IMR-90 (cell line): Measurements from ENCODE around the gene ARID4A. TPM values are rescaled to one million over a fixed set of nuclear protein-coding genes. Genes with fewer than 3 reads are reported as not detected.
"Not testable (repeated sequence)": the region's sequence is repeated elsewhere in the genome, so short reads cannot be mapped to it uniquely, and the experiment has no call there.

Experiments
- ATAC-seq: fragments of 200-7000 bp; cut with Tn5 transposase; 2 replicates; pipeline ENCODE4 v1.9.1; 2020; ENCODE audit warnings: low read depth, mild to moderate bottlenecking, moderate library complexity
- BruUV-seq: library from RNA; stranded (reverse); fragments of 400-500 nt; replicated peaks from 2 replicates; lab custom pipeline; 2021; lab: Mats Ljungman, UMichigan
- CTCF ChIA-PET: fragments of 300-600 bp; formaldehyde crosslinking; extraction: SDS; loops from one replicate; lab custom pipeline; 2021; ENCODE audit warnings: antibody characterized with exemption; lab: Yijun Ruan, JAX
- POLR2A ChIA-PET: fragments of 300-600 bp; sonication (Branson Sonifier 250); formaldehyde crosslinking; loops from one replicate; lab custom pipeline; 2022; ENCODE audit warnings: antibody characterized with exemption; ENCODE audit not compliant: unreplicated experiment; lab: Charles Lee
- DNase-seq: peaks from one replicate; pipeline ENCODE4 v3.0.0; 2013
- H2AFZ ChIP-seq: replicated peaks from 2 replicates; pipeline ENCODE3; 2013; ENCODE audit warnings: low read length, mild to moderate bottlenecking; ENCODE audit not compliant: poor library complexity
- H2AK5ac ChIP-seq: 2 replicates; pipeline ENCODE4 v1.6.1; 2013; ENCODE audit warnings: low read depth, low read length, inconsistent platforms
- H2AK9ac ChIP-seq: replicated peaks from 2 replicates; pipeline ENCODE3; 2013; ENCODE audit warnings: mild to moderate bottlenecking, low read depth, low read length, moderate library complexity; ENCODE audit not compliant: poor library complexity
- H2BK120ac ChIP-seq: 2 replicates; pipeline ENCODE4 v1.6.1; 2013; ENCODE audit warnings: low read depth, low read length, inconsistent platforms
- H2BK15ac ChIP-seq: 3 replicates; pipeline ENCODE4 v1.6.1; 2013; ENCODE audit warnings: low read depth, low read length, inconsistent platforms
- H2BK20ac ChIP-seq: 2 replicates; pipeline ENCODE4 v1.6.1; 2013; ENCODE audit warnings: low read depth, mild to moderate bottlenecking, inconsistent platforms, low read length, moderate library complexity
- H2BK5ac ChIP-seq: 2 replicates; pipeline ENCODE4 v1.6.1; 2013; ENCODE audit warnings: mild to moderate bottlenecking, low read depth, low read length, inconsistent platforms; ENCODE audit not compliant: poor library complexity, severe bottlenecking
- H3K14ac ChIP-seq: replicated peaks from 2 replicates; pipeline ENCODE4 v1.6.1; 2013; ENCODE audit warnings: low read depth, low read length, inconsistent platforms
- H3K18ac ChIP-seq: 2 replicates; pipeline ENCODE4 v1.6.1; 2013; ENCODE audit warnings: low read depth, low read length, control low read depth
- H3K23ac ChIP-seq: 2 replicates; pipeline ENCODE4 v1.6.1; 2013; ENCODE audit warnings: low read depth, low read length, inconsistent platforms
- H3K27ac ChIP-seq: 2 replicates; pipeline ENCODE4 v1.5.1; 2013; ENCODE audit warnings: mild to moderate bottlenecking, control low read depth, low read length; ENCODE audit not compliant: insufficient read depth
- H3K27me3 ChIP-seq: 2 replicates; pipeline ENCODE4 v1.6.1; 2013; ENCODE audit warnings: low read length; ENCODE audit not compliant: control insufficient read depth, insufficient read depth
- H3K36me3 ChIP-seq: 2 replicates; pipeline ENCODE4 v1.6.1; 2013; ENCODE audit warnings: low read length, mixed read lengths; ENCODE audit not compliant: control insufficient read depth, insufficient read depth
- H3K4ac ChIP-seq: 2 replicates; pipeline ENCODE4 v1.6.1; 2013; ENCODE audit warnings: low read depth, low read length, inconsistent platforms
- H3K4me1 ChIP-seq: 2 replicates; pipeline ENCODE4 v1.6.1; 2013; ENCODE audit warnings: low read length, mixed read lengths; ENCODE audit not compliant: control insufficient read depth, insufficient read depth
- H3K4me2 ChIP-seq: 2 replicates; pipeline ENCODE4 v1.6.1; 2013; ENCODE audit warnings: low read depth, mild to moderate bottlenecking, control low read depth, low read length, moderate library complexity
- H3K4me3 ChIP-seq: 2 replicates; pipeline ENCODE4 v1.5.1; 2013; ENCODE audit warnings: low read depth, mild to moderate bottlenecking, control low read depth, low read length, moderate library complexity; ENCODE audit not compliant: insufficient read depth
- H3K56ac ChIP-seq: 2 replicates; pipeline ENCODE4 v1.6.1; 2013; ENCODE audit warnings: low read length, inconsistent platforms; ENCODE audit not compliant: insufficient read depth; ENCODE audit errors: extremely low read depth
- H3K79me1 ChIP-seq, 2 experiments: 2 replicates each; pipeline ENCODE4 v1.6.1; 2013; ENCODE audit warnings: low read length in 2 of 2, inconsistent platforms in 1 of 2, low read depth in 1 of 2
- H3K9ac ChIP-seq: 2 replicates; pipeline ENCODE4 v1.6.1; 2013; ENCODE audit warnings: low read depth, low read length, control low read depth
- H3K9me1 ChIP-seq: 2 replicates; pipeline ENCODE4 v1.6.1; 2013; ENCODE audit warnings: low read length, inconsistent platforms; ENCODE audit not compliant: insufficient read depth
- H3K9me3 ChIP-seq: 2 replicates; pipeline ENCODE4 v1.6.1; 2013; ENCODE audit warnings: low read length; ENCODE audit not compliant: control insufficient read depth, insufficient read depth
- H4K20me1 ChIP-seq: 2 replicates; pipeline ENCODE4 v1.6.1; 2013; ENCODE audit warnings: low read length, inconsistent platforms; ENCODE audit not compliant: insufficient read depth
- H4K5ac ChIP-seq: 2 replicates; pipeline ENCODE4 v1.6.1; 2013; ENCODE audit warnings: mild to moderate bottlenecking, low read depth, low read length, control low read depth
- H4K8ac ChIP-seq, 2 experiments: 2 replicates each; pipeline ENCODE4 v1.6.1; 2013; ENCODE audit warnings: low read depth in 2 of 2, low read length in 2 of 2, control low read depth in 1 of 2, inconsistent platforms in 1 of 2
- H4K91ac ChIP-seq: 2 replicates; pipeline ENCODE4 v1.6.1; 2013; ENCODE audit warnings: low read depth, low read length, inconsistent platforms; ENCODE audit not compliant: insufficient read depth
- CHD1 ChIP-seq: IDR thresholded peaks from 2 replicates; pipeline ENCODE4 v1.6.1; 2012; ENCODE audit warnings: low read depth, low read length, improper control_type of control experiment
- FOS ChIP-seq: fragments of 150-350 bp; IDR thresholded peaks from 2 replicates; pipeline ENCODE4 v1.6.1; 2016; ENCODE audit warnings: low read depth, low read length
- RFX5 ChIP-seq: IDR thresholded peaks from 2 replicates; pipeline ENCODE4 v1.8.0; 2012; ENCODE audit warnings: low read depth, mild to moderate bottlenecking, low read length, moderate library complexity
- SMC3 ChIP-seq: fragments of 150-350 bp; IDR thresholded peaks from 2 replicates; pipeline ENCODE4 v1.6.1; 2016; ENCODE audit warnings: low read depth, mild to moderate bottlenecking, antibody characterized with exemption, low read length, moderate library complexity
- WGBS, 2 experiments: methylation state at CpG; one replicate each; pipeline versions ENCODE4 v1.1.5 to v1.1.7; 2013; ENCODE audit warnings: missing lambda C conversion rate in 2 of 2; ENCODE audit not compliant: insufficient read length in 1 of 2; ENCODE audit errors: extremely low coverage in 2 of 2; 5-methylcytosine and 5-hydroxymethylcytosine counted together
- dilution Hi-C: fragments of 300-500 bp; cut with HindIII; formaldehyde crosslinking; loops from one replicate; pipeline ENCODE4 v1.14.3; 2018; ENCODE audit warnings: low sequenced_read_pairs; ENCODE audit not compliant: unreplicated experiment
- in situ Hi-C: fragments of 300-500 bp; cut with MboI; formaldehyde crosslinking; loops from 3 replicates; pipeline ENCODE4 v1.14.3; 2019; ENCODE audit warnings: low sequenced_read_pairs, inconsistent platforms, mixed read lengths
- intact Hi-C: fragments of 100-400 bp; cut with micrococcal nuclease; formaldehyde crosslinking; loops from 2 replicates; pipeline ENCODE4 v1.10.0; 2022
- polyA plus RNA-seq, 3 experiments: library from polyadenylated mRNA; depleted of rRNA; stranded (reverse); fragments of >200 nt; gene quantifications; 2 replicates each; pipeline ENCODE4 v1.2.3, GENCODE V29; 2012; ENCODE audit warnings: low replicate concordance in 1 of 3
- total RNA-seq: library from RNA; depleted of rRNA; stranded (reverse); fragments of >200 nt; gene quantifications from 2 replicates; pipeline ENCODE4 v1.2.3, GENCODE V29; 2012

Gene ARID4A
- total and polyA plus RNA-seq, 2 of the 4 experiments (the other 2 are of a cell fraction): 3.3 to 3.8 TPM

- H3K9me3 ChIP-seq: no peaks in the 10 kb centered on the region
- H3K14ac ChIP-seq: no peak overlapping the region
- DNase-seq (no peak), ATAC-seq (peak; percentile 44; the same call in 1 of the 2 replicates)
- no peak overlapping the region for H3K23ac ChIP-seq
- CTCF ChIA-PET: no interaction called here
- H3K9ac ChIP-seq: no peak overlapping the region
- no peak overlapping the region for H2AK9ac ChIP-seq
- no peak overlapping the region for H2BK5ac ChIP-seq
- H3K27ac ChIP-seq: no peak overlapping the region
- no peak overlapping the region for H4K5ac ChIP-seq
- H4K91ac ChIP-seq: no peak overlapping the region
- no TSS peak for BruUV-seq
- H3K18ac ChIP-seq: no peak overlapping the region
- no peak overlapping the region for H2BK15ac ChIP-seq
- intact Hi-C loops (no loop called here), in situ Hi-C loops (no loop called here), dilution Hi-C loops (no loop called here)
- H2BK120ac ChIP-seq: no peak overlapping the region
- H3K56ac ChIP-seq: no peak overlapping the region
- no CpG with 5 or more reads among the region's 4 CpGs for WGBS, 2 experiments
- H3K36me3 ChIP-seq: peaks cover 47% of the 10 kb centered on the region
- no peak overlapping the region for H2BK20ac ChIP-seq
- no peak overlapping the region for H4K8ac ChIP-seq
- H3K27me3 ChIP-seq: no peaks in the 10 kb centered on the region
- no peaks in the 10 kb centered on the region for H3K9me1 ChIP-seq
- no peak overlapping the region for H3K4me3 ChIP-seq
- no peak for TF ChIP-seq RFX5
- no peak for TF ChIP-seq SMC3
- TF ChIP-seq CHD1: no peak
- no peak for TF ChIP-seq FOS
- no peak overlapping the region for H3K4me2 ChIP-seq
- no peak overlapping the region for H3K4ac ChIP-seq
- H4K20me1 ChIP-seq: no peaks in the 10 kb centered on the region; the same call in 1 of the 2 replicates
- no peak overlapping the region for H2AFZ ChIP-seq
- peaks cover 6 to 28% of the 10 kb centered on the region in 2 experiments; a peak in 3 of 4 replicates for H3K79me1 ChIP-seq
- POLR2A ChIA-PET: no interaction called here
- H3K4me1 ChIP-seq: no peaks in the 10 kb centered on the region
- no peak overlapping the region for H2AK5ac ChIP-seq
These were observed 40.2 kb upstream of the ARID4A start for GRCh38 chr14:58258156-58258555.

DNA sequence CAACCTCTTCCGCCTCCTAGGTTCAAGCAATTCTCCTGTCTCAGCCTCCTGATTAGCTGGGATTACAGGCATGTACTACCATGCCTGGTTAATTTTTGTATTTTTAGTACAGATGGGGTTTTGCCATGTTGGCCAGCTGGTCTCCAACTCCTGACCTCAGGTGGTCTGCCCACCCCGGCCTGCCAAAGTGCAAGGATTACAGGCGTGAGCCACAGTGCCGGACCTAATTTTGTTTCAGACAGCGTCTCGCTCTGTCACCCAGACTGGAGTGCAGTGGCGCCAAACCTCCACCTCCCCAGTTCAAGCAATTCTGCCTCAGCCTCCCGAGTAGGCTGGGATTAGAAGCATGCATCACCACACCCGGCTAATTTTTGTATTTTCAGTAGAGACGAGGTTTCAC is 36.4 kb upstream of the ARID4A start:
- peaks cover 3 to 28% of the 10 kb centered on the region in 2 experiments; a peak in 3 of 4 replicates for H3K79me1 ChIP-seq
- DNase-seq, H4K91ac ChIP-seq, intact Hi-C loops, H3K4ac ChIP-seq, H3K18ac ChIP-seq, H2BK20ac ChIP-seq, H4K20me1 ChIP-seq, H3K56ac ChIP-seq, H3K4me1 ChIP-seq, H2AK9ac ChIP-seq, CTCF ChIA-PET, H4K5ac ChIP-seq, H3K14ac ChIP-seq, H3K4me2 ChIP-seq, ATAC-seq, in situ Hi-C loops, H2BK120ac ChIP-seq, H3K9me1 ChIP-seq, H3K4me3 ChIP-seq, H3K9ac ChIP-seq, H2BK15ac ChIP-seq, H2AFZ ChIP-seq, H3K27me3 ChIP-seq, POLR2A ChIA-PET, H3K23ac ChIP-seq, BruUV-seq, H4K8ac ChIP-seq, H3K9me3 ChIP-seq, H3K27ac ChIP-seq, dilution Hi-C loops, H2BK5ac ChIP-seq, H2AK5ac ChIP-seq: not testable (repeated sequence)
- peaks cover 48% of the 10 kb centered on the region for H3K36me3 ChIP-seq
- 100% methylated on average over 3 of the region's 10 CpGs; no CpG with 5 or more reads in 1 of the 2 experiments for WGBS, 2 experiments
